ENCODE measurements around the gene GALNT10. TPM values are rescaled to one million over a fixed set of nuclear protein-coding genes. Genes with fewer than 3 reads are reported as not detected.
A peak's percentile ranks its signal among the peaks of the same experiment; 100 is the strongest.

The GALNT10 gene
- total and polyA plus RNA-seq, 2 of the 8 experiments (the other 6 are each of a cell fraction or from before 2014, with no cell fraction given) = 4.6 to 15.5 TPM

DNA sequence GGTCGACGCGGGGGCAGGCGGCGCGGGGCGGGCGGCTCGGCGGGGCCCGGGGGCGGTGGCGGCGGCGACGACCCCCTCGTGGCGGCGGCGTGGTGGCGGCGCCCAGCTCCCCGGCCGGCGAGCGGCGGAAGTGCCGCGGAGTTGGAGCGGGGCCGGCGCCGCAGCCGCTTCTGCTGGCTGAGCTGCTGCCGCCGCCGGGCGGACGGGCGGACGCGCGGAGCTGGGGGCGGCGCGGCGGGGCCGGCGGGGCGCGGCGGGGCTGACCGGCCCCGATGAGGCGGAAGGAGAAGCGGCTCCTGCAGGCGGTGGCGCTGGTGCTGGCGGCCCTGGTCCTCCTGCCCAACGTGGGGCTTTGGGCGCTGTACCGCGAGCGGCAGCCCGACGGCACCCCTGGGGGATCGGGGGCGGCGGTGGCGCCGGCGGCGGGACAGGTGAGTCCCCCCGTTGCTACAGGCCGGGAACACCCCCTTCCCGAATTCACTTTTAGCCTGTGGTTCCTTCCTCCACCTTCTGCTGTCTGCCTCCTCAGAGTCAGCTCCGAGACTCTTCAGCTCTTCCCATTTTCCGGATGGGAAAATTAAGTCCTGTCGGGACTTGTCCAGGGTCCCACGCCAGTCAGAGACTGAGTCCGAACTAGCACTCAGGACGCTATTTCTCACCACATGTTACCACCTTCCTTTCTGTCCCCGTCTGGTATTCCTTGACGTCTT lies at the start of gene GALNT10 (continued):
- TF ChIP-seq, protein P1, sequence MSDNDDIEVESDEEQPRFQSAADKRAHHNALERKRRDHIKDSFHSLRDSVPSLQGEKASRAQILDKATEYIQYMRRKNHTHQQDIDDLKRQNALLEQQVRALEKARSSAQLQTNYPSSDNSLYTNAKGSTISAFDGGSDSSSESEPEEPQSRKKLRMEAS (IDR thresholded peaks at IDR 0.05) = 0 out of 2 replicates have a peak, but pooled peaks have one; percentile 15
- TF ChIP-seq ZNF274 (IDR thresholded peaks at IDR 0.05; ENCODE audit: borderline replicate concordance, extremely low read depth, low read length) = no peak
- TF ChIP-seq EZH2 (IDR thresholded peaks at IDR 0.05; ENCODE audit: low read depth, low read length, severe bottlenecking) = no peak
- TF ChIP-seq CBX5 (IDR thresholded peaks at IDR 0.05; ENCODE audit: low read depth, low read length) = no peak
- TF ChIP-seq YY1 (IDR thresholded peaks at IDR 0.05; ENCODE audit: low read depth, low read length) = no peak
- TF ChIP-seq RNF2 (IDR thresholded peaks at IDR 0.05; ENCODE audit: borderline replicate concordance, low read depth, low read length, missing control alignments, poor library complexity, severe bottlenecking) = no peak
- no peak for TF ChIP-seq TAF7 (optimal IDR thresholded peaks at IDR 0.05; ENCODE audit: borderline replicate concordance, low read depth, low read length)
- TF ChIP-seq SP4 (IDR thresholded peaks at IDR 0.05; ENCODE audit: low read length) = no peak
- no peak for TF ChIP-seq BRCA1 (IDR thresholded peaks at IDR 0.05; ENCODE audit: low read depth, low read length)
- no peak for TF ChIP-seq RFX5 (IDR thresholded peaks at IDR 0.05; ENCODE audit: borderline replicate concordance, low read depth, low read length)
- no peak for TF ChIP-seq HDAC6 (IDR thresholded peaks at IDR 0.05; ENCODE audit: low read depth, low read length)
- TF ChIP-seq TEAD4 (IDR thresholded peaks at IDR 0.05; ENCODE audit: low read depth, low read length) = no peak
- TF ChIP-seq KDM4A (IDR thresholded peaks at IDR 0.05; ENCODE audit: low read depth, low read length, severe bottlenecking) = peak; percentile 63
- no peak for TF ChIP-seq POLR2AphosphoS5 (IDR thresholded peaks at IDR 0.05; ENCODE audit: low read depth, low read length)
- peak; percentile 90 for TF ChIP-seq TAF1 (IDR thresholded peaks at IDR 0.05; ENCODE audit: low read depth, low read length)
- no peak for TF ChIP-seq SUZ12 (IDR thresholded peaks at IDR 0.05; ENCODE audit: low read length)
- TF ChIP-seq, protein P2, sequence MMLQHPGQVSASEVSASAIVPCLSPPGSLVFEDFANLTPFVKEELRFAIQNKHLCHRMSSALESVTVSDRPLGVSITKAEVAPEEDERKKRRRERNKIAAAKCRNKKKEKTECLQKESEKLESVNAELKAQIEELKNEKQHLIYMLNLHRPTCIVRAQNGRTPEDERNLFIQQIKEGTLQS (IDR thresholded peaks at IDR 0.05; ENCODE audit: insufficient read depth, low read depth, low read length) = no peak
- no peak for TF ChIP-seq ASH2L (IDR thresholded peaks at IDR 0.05; ENCODE audit: low read length)
- 0 out of 3 replicates have a peak, but pooled peaks of 1 of the 2 experiments have one; percentile 36 for TF ChIP-seq POLR2A (IDR thresholded peaks at IDR 0.05; ENCODE audit: control extremely low read depth in 1 of 2, low read depth in 2 of 2, low read length in 2 of 2)
- TF ChIP-seq KDM5A (IDR thresholded peaks at IDR 0.05; ENCODE audit: low read length) = no peak
- TF ChIP-seq CTBP2 (IDR thresholded peaks at IDR 0.05; ENCODE audit: borderline replicate concordance, insufficient read depth, insufficient read length, low read length) = no peak
- TF ChIP-seq GABPA (IDR thresholded peaks at IDR 0.05; ENCODE audit: borderline replicate concordance, insufficient read depth, low read length) = no peak
- no peak for TF ChIP-seq EGR1 (IDR thresholded peaks at IDR 0.05; ENCODE audit: borderline replicate concordance, low read depth, low read length)
- TF ChIP-seq RAD21 (IDR thresholded peaks at IDR 0.05 in 1 of 2, conservative IDR thresholded peaks at IDR 0.05 in 1 of 2; ENCODE audit: low read depth in 2 of 2, low read length in 2 of 2) = no peak
